Activated naive CD4-positive, alpha-beta T cell treated with anti-CD3 and anti-CD28 coated beads, Interleukin-2, amount 50 U/mL, for 24 hours (primary cell): ENCODE results near the gene INO80.
"Not testable (repeated sequence)": the region's sequence is repeated elsewhere in the genome, so short reads cannot be mapped to it uniquely, and the experiment has no call there.

Experiments
- H3K27ac Mint-ChIP-seq: one replicate; pipeline ENCODE4 v1.8.0; 2021; ENCODE audit warnings: mild to moderate bottlenecking, mixed read lengths
- H3K27me3 Mint-ChIP-seq: one replicate; pipeline ENCODE4 v1.8.0; 2021; ENCODE audit warnings: mixed read lengths
- H3K36me3 Mint-ChIP-seq: one replicate; pipeline ENCODE4 v1.8.0; 2021; ENCODE audit warnings: mixed read lengths
- H3K4me1 Mint-ChIP-seq: one replicate; pipeline ENCODE4 v1.8.0; 2021; ENCODE audit warnings: mixed read lengths
- H3K4me3 Mint-ChIP-seq: one replicate; pipeline ENCODE4 v1.8.0; 2021; ENCODE audit warnings: mild to moderate bottlenecking, mixed read lengths
- H3K9me3 Mint-ChIP-seq: one replicate; pipeline ENCODE4 v1.8.0; 2021; ENCODE audit warnings: mixed read lengths

The INO80 gene

GRCh38 chr15:41078879-41079278, 37.2 kb downstream of the INO80 start:
- peaks cover 13% of the 10 kb centered on the region for H3K36me3 Mint-ChIP-seq
- H3K27ac Mint-ChIP-seq, H3K9me3 Mint-ChIP-seq, H3K4me3 Mint-ChIP-seq, H3K27me3 Mint-ChIP-seq, H3K4me1 Mint-ChIP-seq: not testable (repeated sequence)

GRCh38 chr15:41078125-41078524, 38.0 kb downstream of the INO80 start:
- H3K4me1 Mint-ChIP-seq = no peaks in the 10 kb centered on the region
- no peak overlapping the region for H3K27ac Mint-ChIP-seq
- peaks cover 15% of the 10 kb centered on the region for H3K36me3 Mint-ChIP-seq
- H3K4me3 Mint-ChIP-seq = no peak overlapping the region
- H3K9me3 Mint-ChIP-seq = no peaks in the 10 kb centered on the region
- H3K27me3 Mint-ChIP-seq = no peaks in the 10 kb centered on the region

GRCh38 chr15:41073028-41073427, 43.1 kb downstream of the INO80 start:
- Mint-ChIP-seq H3K36me3 (peaks cover 22% of the 10 kb centered on the region), H3K4me3 (no peak overlapping the region), H3K27me3 (no peaks in the 10 kb centered on the region), H3K27ac (no peak overlapping the region), H3K9me3 (no peaks in the 10 kb centered on the region), H3K4me1 (no peaks in the 10 kb centered on the region)

GRCh38 chr15:41072013-41072412, 44.1 kb downstream of the INO80 start:
- H3K27me3 Mint-ChIP-seq = no peaks in the 10 kb centered on the region
- no peak overlapping the region for H3K4me3 Mint-ChIP-seq
- H3K9me3 Mint-ChIP-seq = no peaks in the 10 kb centered on the region
- no peaks in the 10 kb centered on the region for H3K4me1 Mint-ChIP-seq
- H3K36me3 Mint-ChIP-seq = peaks cover 26% of the 10 kb centered on the region
- H3K27ac Mint-ChIP-seq = no peak overlapping the region

GRCh38 chr15:41066516-41066915, 49.6 kb downstream of the INO80 start:
- Mint-ChIP-seq H3K27me3 (no peaks in the 10 kb centered on the region), H3K36me3 (peaks cover 43% of the 10 kb centered on the region), H3K4me1 (no peaks in the 10 kb centered on the region), H3K9me3 (no peaks in the 10 kb centered on the region), H3K4me3 (no peak overlapping the region), H3K27ac (no peak overlapping the region)

- Mint-ChIP-seq H3K4me1 (no peaks in the 10 kb centered on the region), H3K27ac (no peak overlapping the region), H3K9me3 (no peaks in the 10 kb centered on the region), H3K27me3 (no peaks in the 10 kb centered on the region), H3K36me3 (peaks cover 41% of the 10 kb centered on the region), H3K4me3 (no peak overlapping the region)
These were observed 54.4 kb downstream of the INO80 start for GRCh38 chr15:41061667-41062066.

GRCh38 chr15:41060505-41060904, 55.6 kb downstream of the INO80 start:
- Mint-ChIP-seq H3K4me3 (no peak overlapping the region), H3K9me3 (no peaks in the 10 kb centered on the region), H3K27me3 (no peaks in the 10 kb centered on the region), H3K4me1 (no peaks in the 10 kb centered on the region), H3K27ac (no peak overlapping the region), H3K36me3 (peaks cover 43% of the 10 kb centered on the region)

- no peaks in the 10 kb centered on the region for H3K27me3 Mint-ChIP-seq
- no peak overlapping the region for H3K27ac Mint-ChIP-seq
- no peaks in the 10 kb centered on the region for H3K9me3 Mint-ChIP-seq
- H3K4me1 Mint-ChIP-seq = no peaks in the 10 kb centered on the region
- H3K36me3 Mint-ChIP-seq = peaks cover 25% of the 10 kb centered on the region
- no peak overlapping the region for H3K4me3 Mint-ChIP-seq
These were observed 59.3 kb downstream of the INO80 start for GRCh38 chr15:41056810-41057209.

- no peak overlapping the region for H3K4me3 Mint-ChIP-seq
- no peaks in the 10 kb centered on the region for H3K9me3 Mint-ChIP-seq
- no peak overlapping the region for H3K27ac Mint-ChIP-seq
- no peaks in the 10 kb centered on the region for H3K27me3 Mint-ChIP-seq
- peaks cover 25% of the 10 kb centered on the region for H3K36me3 Mint-ChIP-seq
- no peaks in the 10 kb centered on the region for H3K4me1 Mint-ChIP-seq
These were observed 60.4 kb downstream of the INO80 start for GRCh38 chr15:41055706-41056105.

- Mint-ChIP-seq H3K4me3 (no peak overlapping the region), H3K27me3 (no peaks in the 10 kb centered on the region), H3K36me3 (peaks cover 24% of the 10 kb centered on the region), H3K9me3 (no peaks in the 10 kb centered on the region), H3K4me1 (no peaks in the 10 kb centered on the region), H3K27ac (no peak overlapping the region)
These were observed 64.9 kb downstream of the INO80 start for GRCh38 chr15:41051139-41051538.

GRCh38 chr15:41048852-41049251, 67.2 kb downstream of the INO80 start:
- Mint-ChIP-seq H3K36me3 (peaks cover 25% of the 10 kb centered on the region), H3K4me1 (no peaks in the 10 kb centered on the region), H3K9me3 (no peaks in the 10 kb centered on the region), H3K27ac (no peak overlapping the region), H3K27me3 (no peaks in the 10 kb centered on the region), H3K4me3 (no peak overlapping the region)

- Mint-ChIP-seq H3K27me3 (no peaks in the 10 kb centered on the region), H3K4me1 (no peaks in the 10 kb centered on the region), H3K36me3 (peaks cover 24% of the 10 kb centered on the region), H3K27ac (no peak overlapping the region), H3K4me3 (no peak overlapping the region), H3K9me3 (no peaks in the 10 kb centered on the region)
These were observed 67.7 kb downstream of the INO80 start for GRCh38 chr15:41048397-41048796.

- no peaks in the 10 kb centered on the region for H3K27me3 Mint-ChIP-seq
- no peaks in the 10 kb centered on the region for H3K9me3 Mint-ChIP-seq
- H3K36me3 Mint-ChIP-seq = peaks cover 28% of the 10 kb centered on the region
- no peak overlapping the region for H3K27ac Mint-ChIP-seq
- H3K4me1 Mint-ChIP-seq = no peaks in the 10 kb centered on the region
- H3K4me3 Mint-ChIP-seq = no peak overlapping the region
These were observed 68.6 kb downstream of the INO80 start for GRCh38 chr15:41047474-41047873.

- H3K4me3 Mint-ChIP-seq = no peak overlapping the region
- no peak overlapping the region for H3K27ac Mint-ChIP-seq
- peaks cover 11% of the 10 kb centered on the region for H3K36me3 Mint-ChIP-seq
- no peaks in the 10 kb centered on the region for H3K27me3 Mint-ChIP-seq
- H3K4me1 Mint-ChIP-seq = no peaks in the 10 kb centered on the region
- no peaks in the 10 kb centered on the region for H3K9me3 Mint-ChIP-seq
These were observed 72.7 kb downstream of the INO80 start for GRCh38 chr15:41043276-41043951.

GRCh38 chr15:41042851-41043250, 73.2 kb downstream of the INO80 start:
- Mint-ChIP-seq H3K4me1 (no peaks in the 10 kb centered on the region), H3K27me3 (no peaks in the 10 kb centered on the region), H3K9me3 (no peaks in the 10 kb centered on the region), H3K36me3 (peaks cover 14% of the 10 kb centered on the region), H3K27ac (peak overlapping the region; percentile 5), H3K4me3 (no peak overlapping the region)

GRCh38 chr15:41039121-41039520, 77.0 kb downstream of the INO80 start:
- no peaks in the 10 kb centered on the region for H3K9me3 Mint-ChIP-seq
- peak overlapping the region; percentile 37 for H3K27ac Mint-ChIP-seq
- no peaks in the 10 kb centered on the region for H3K27me3 Mint-ChIP-seq
- peaks cover 8% of the 10 kb centered on the region for H3K36me3 Mint-ChIP-seq
- H3K4me1 Mint-ChIP-seq = peaks cover 3% of the 10 kb centered on the region
- H3K4me3 Mint-ChIP-seq = no peak overlapping the region

GRCh38 chr15:41032079-41032328, 84.1 kb downstream of the INO80 start:
- H3K27me3 Mint-ChIP-seq = no peaks in the 10 kb centered on the region
- no peaks in the 10 kb centered on the region for H3K9me3 Mint-ChIP-seq
- no peak overlapping the region for H3K27ac Mint-ChIP-seq
- H3K4me1 Mint-ChIP-seq = peaks cover 8% of the 10 kb centered on the region
- no peak overlapping the region for H3K4me3 Mint-ChIP-seq
- peaks cover 9% of the 10 kb centered on the region for H3K36me3 Mint-ChIP-seq
